ENCODE data around the gene ERVH48-1.
"Not testable (repeated sequence)": the region's sequence is repeated elsewhere in the genome, so short reads cannot be mapped to it uniquely, and the experiment has no call there.

Gene ERVH48-1

DNA sequence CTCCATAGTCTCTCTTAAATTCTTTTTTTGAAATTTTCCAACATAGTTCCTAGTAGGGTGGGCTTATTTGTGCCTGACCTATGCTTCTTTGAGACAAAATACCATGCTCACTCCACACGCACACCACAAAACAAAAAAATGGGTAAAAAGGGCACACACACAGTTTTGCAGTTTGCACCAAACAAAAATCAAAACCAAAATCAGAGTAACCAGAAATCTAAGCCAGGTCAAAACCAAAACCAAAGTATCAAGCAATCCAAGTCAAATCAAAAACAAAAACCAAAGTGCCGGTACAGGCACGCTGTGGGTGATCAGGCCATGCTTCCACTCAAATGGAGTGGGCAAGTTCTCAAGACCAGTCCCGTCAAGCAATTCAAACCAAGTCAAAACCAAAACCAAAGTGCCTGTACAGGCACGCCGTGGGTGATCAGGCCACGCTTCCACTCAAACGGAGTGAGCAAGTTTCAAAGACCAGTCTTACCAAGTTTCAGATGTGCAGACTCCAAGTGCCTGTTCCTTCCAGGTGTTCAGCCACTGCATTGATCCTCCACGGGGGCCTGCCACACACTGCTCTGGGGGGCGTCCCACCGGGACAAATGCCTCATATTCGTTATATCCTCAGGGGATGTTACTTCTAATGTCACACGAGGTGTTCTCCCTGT, 23.8 kb upstream of the ERVH48-1 start:
- H4K8ac ChIP-seq (ENCODE audit: low read depth, low read length); H3K79me1 ChIP-seq (ENCODE audit: low read length); H3K23ac ChIP-seq (ENCODE audit: low read length); H3K4me1 ChIP-seq (ENCODE audit: control insufficient read depth, low read depth, low read length); H2AK5ac ChIP-seq (ENCODE audit: low read length); H2BK15ac ChIP-seq (replicated peaks; ENCODE audit: low read depth); H3K36me3 ChIP-seq (ENCODE audit: control insufficient read depth, insufficient read depth, low read length); H4K5ac ChIP-seq (ENCODE audit: low read length); H2BK5ac ChIP-seq (ENCODE audit: low read length); DNase-seq; H3K18ac ChIP-seq (ENCODE audit: low read length); H3K4ac ChIP-seq (ENCODE audit: low read depth, low read length); H3K9ac ChIP-seq (ENCODE audit: low read length); H3K56ac ChIP-seq (ENCODE audit: low read length); H3K4me2 ChIP-seq (ENCODE audit: low read length); H3K4me3 ChIP-seq (ENCODE audit: low read length); H3K27me3 ChIP-seq (ENCODE audit: insufficient read depth, low read length, poor library complexity); H3K27ac ChIP-seq (ENCODE audit: low read depth, low read length); H2BK120ac ChIP-seq (ENCODE audit: low read depth, low read length); H3K79me2 ChIP-seq (ENCODE audit: control insufficient read depth, insufficient read depth, low read length): not testable (repeated sequence)
- no CpG with 5 or more reads among the region's 13 CpGs for WGBS (ENCODE audit: extremely low coverage, insufficient coverage, low lambda C conversion rate)

GRCh38 chr21:42942244-42942643, 16.8 kb upstream of the ERVH48-1 start:
- no peaks in the 10 kb centered on the region for H3K27me3 ChIP-seq (ENCODE audit: insufficient read depth, low read length, poor library complexity)
- H2AK5ac ChIP-seq (ENCODE audit: low read length), result no peak overlapping the region
- no peak for DNase-seq
- H3K18ac ChIP-seq (ENCODE audit: low read length), result no peak overlapping the region
- no peak overlapping the region for H3K4me3 ChIP-seq (ENCODE audit: low read length)
- no peak overlapping the region for H4K8ac ChIP-seq (ENCODE audit: low read depth, low read length)
- peaks cover 5% of the 10 kb centered on the region for H3K4me1 ChIP-seq (ENCODE audit: control insufficient read depth, low read depth, low read length)
- no peak overlapping the region for H3K4me2 ChIP-seq (ENCODE audit: low read length)
- H3K9ac ChIP-seq (ENCODE audit: low read length), result no peak overlapping the region
- no CpG with 5 or more reads among the region's 6 CpGs for WGBS (ENCODE audit: extremely low coverage, insufficient coverage, low lambda C conversion rate)
- no peaks in the 10 kb centered on the region for H3K79me1 ChIP-seq (ENCODE audit: low read length)
- no peak overlapping the region for H3K27ac ChIP-seq (ENCODE audit: low read depth, low read length)
- H2BK15ac ChIP-seq (replicated peaks; ENCODE audit: low read depth), result no peak overlapping the region
- no peak overlapping the region for H3K56ac ChIP-seq (ENCODE audit: low read length)
- no peak overlapping the region for H3K4ac ChIP-seq (ENCODE audit: low read depth, low read length)
- no peak overlapping the region for H2BK5ac ChIP-seq (ENCODE audit: low read length)
- H3K23ac ChIP-seq (ENCODE audit: low read length), result no peak overlapping the region
- H3K79me2 ChIP-seq (ENCODE audit: control insufficient read depth, insufficient read depth, low read length), result no peaks in the 10 kb centered on the region
- no peaks in the 10 kb centered on the region for H3K36me3 ChIP-seq (ENCODE audit: control insufficient read depth, insufficient read depth, low read length)
- no peak overlapping the region for H4K5ac ChIP-seq (ENCODE audit: low read length)
- no peak overlapping the region for H2BK120ac ChIP-seq (ENCODE audit: low read depth, low read length)

GRCh38 chr21:42941696-42942085, 16.3 kb upstream of the ERVH48-1 start:
- no CpG with 5 or more reads among the region's 6 CpGs for WGBS (ENCODE audit: extremely low coverage, insufficient coverage, low lambda C conversion rate)
- Histone ChIP-seq H3K27ac (ENCODE audit: low read depth, low read length) (no peak overlapping the region), H2AK5ac (ENCODE audit: low read length) (no peak overlapping the region), H3K4me1 (ENCODE audit: control insufficient read depth, low read depth, low read length) (peaks cover 5% of the 10 kb centered on the region), H3K9ac (ENCODE audit: low read length) (no peak overlapping the region), H3K56ac (ENCODE audit: low read length) (no peak overlapping the region), H2BK15ac (replicated peaks; ENCODE audit: low read depth) (no peak overlapping the region), H3K23ac (ENCODE audit: low read length) (no peak overlapping the region), H3K4me3 (ENCODE audit: low read length) (no peak overlapping the region), H3K36me3 (ENCODE audit: control insufficient read depth, insufficient read depth, low read length) (no peaks in the 10 kb centered on the region), H4K8ac (ENCODE audit: low read depth, low read length) (no peak overlapping the region), H3K18ac (ENCODE audit: low read length) (peak overlapping the region; percentile 6), H3K4ac (ENCODE audit: low read depth, low read length) (no peak overlapping the region), H2BK5ac (ENCODE audit: low read length) (no peak overlapping the region), H3K79me2 (ENCODE audit: control insufficient read depth, insufficient read depth, low read length) (no peaks in the 10 kb centered on the region), H3K27me3 (ENCODE audit: insufficient read depth, low read length, poor library complexity) (no peaks in the 10 kb centered on the region), H3K4me2 (ENCODE audit: low read length) (no peak overlapping the region), H4K5ac (ENCODE audit: low read length) (no peak overlapping the region), H3K79me1 (ENCODE audit: low read length) (no peaks in the 10 kb centered on the region), H2BK120ac (ENCODE audit: low read depth, low read length) (no peak overlapping the region)
- DNase-seq, result no peak

GRCh38 chr21:42939582-42940413, 14.4 kb upstream of the ERVH48-1 start:
- H3K9ac ChIP-seq (ENCODE audit: low read length), result no peak overlapping the region

GRCh38 chr21:42938606-42938995, 13.2 kb upstream of the ERVH48-1 start:
- H3K4me1 ChIP-seq (ENCODE audit: control insufficient read depth, low read depth, low read length); H3K4me2 ChIP-seq (ENCODE audit: low read length); H3K23ac ChIP-seq (ENCODE audit: low read length); H3K27me3 ChIP-seq (ENCODE audit: insufficient read depth, low read length, poor library complexity); H3K79me2 ChIP-seq (ENCODE audit: control insufficient read depth, insufficient read depth, low read length); H3K4me3 ChIP-seq (ENCODE audit: low read length); DNase-seq; H3K36me3 ChIP-seq (ENCODE audit: control insufficient read depth, insufficient read depth, low read length); H4K5ac ChIP-seq (ENCODE audit: low read length); H3K79me1 ChIP-seq (ENCODE audit: low read length); H4K8ac ChIP-seq (ENCODE audit: low read depth, low read length); H2BK15ac ChIP-seq (replicated peaks; ENCODE audit: low read depth): not testable (repeated sequence)
- Histone ChIP-seq H3K27ac (ENCODE audit: low read depth, low read length) (peak overlapping the region; percentile 98), H3K56ac (ENCODE audit: low read length) (peak overlapping the region; percentile 71), H2BK120ac (ENCODE audit: low read depth, low read length) (peak overlapping the region; percentile 95), H3K4ac (ENCODE audit: low read depth, low read length) (peak overlapping the region; percentile 83), H3K18ac (ENCODE audit: low read length) (peak overlapping the region; percentile 85), H2AK5ac (ENCODE audit: low read length) (peak overlapping the region; percentile 31), H2BK5ac (ENCODE audit: low read length) (peak overlapping the region; percentile 80), H3K9ac (ENCODE audit: low read length) (peak overlapping the region; percentile 6)
- WGBS (ENCODE audit: extremely low coverage, insufficient coverage, low lambda C conversion rate), result no CpG with 5 or more reads among the region's 6 CpGs

More at GRCh38 chr21:42939582-42940413, 14.4 kb upstream of the ERVH48-1 start:
- Histone ChIP-seq H4K5ac (ENCODE audit: low read length) (no peak overlapping the region), H3K4me1 (ENCODE audit: control insufficient read depth, low read depth, low read length) (peaks cover 5% of the 10 kb centered on the region), H3K56ac (ENCODE audit: low read length) (peak overlapping the region; percentile 37), H3K79me2 (ENCODE audit: control insufficient read depth, insufficient read depth, low read length) (no peaks in the 10 kb centered on the region), H3K4me3 (ENCODE audit: low read length) (no peak overlapping the region), H3K79me1 (ENCODE audit: low read length) (no peaks in the 10 kb centered on the region), H2BK5ac (ENCODE audit: low read length) (peak overlapping the region; percentile 72), H2BK120ac (ENCODE audit: low read depth, low read length) (peak overlapping the region; percentile 15), H2BK15ac (replicated peaks; ENCODE audit: low read depth) (no peak overlapping the region), H3K36me3 (ENCODE audit: control insufficient read depth, insufficient read depth, low read length) (no peaks in the 10 kb centered on the region), H3K23ac (ENCODE audit: low read length) (no peak overlapping the region), H3K18ac (ENCODE audit: low read length) (peak overlapping the region; percentile 52), H3K27me3 (ENCODE audit: insufficient read depth, low read length, poor library complexity) (no peaks in the 10 kb centered on the region), H3K4ac (ENCODE audit: low read depth, low read length) (no peak overlapping the region), H2AK5ac (ENCODE audit: low read length) (peak overlapping the region; percentile 96), H3K4me2 (ENCODE audit: low read length) (no peak overlapping the region), H4K8ac (ENCODE audit: low read depth, low read length) (no peak overlapping the region), H3K27ac (ENCODE audit: low read depth, low read length) (no peak overlapping the region)
- 98% methylated on average over 2 of the region's 16 CpGs for WGBS (ENCODE audit: extremely low coverage, insufficient coverage, low lambda C conversion rate)
- DNase-seq, result no peak

Data from mesendoderm (in vitro differentiated cells).